NCI-H748 (cell line): Measurements from ENCODE around the gene ENPP6.
"Not testable (repeated sequence)": the region's sequence is repeated elsewhere in the genome, so short reads cannot be mapped to it uniquely, and the experiment has no call there.

Source experiments
- DNase-seq: peaks from one replicate; lab custom pipeline; 2025; ENCODE audit not compliant: unreplicated experiment; lab: John Stamatoyannopoulos, UW

Gene ENPP6

DNA sequence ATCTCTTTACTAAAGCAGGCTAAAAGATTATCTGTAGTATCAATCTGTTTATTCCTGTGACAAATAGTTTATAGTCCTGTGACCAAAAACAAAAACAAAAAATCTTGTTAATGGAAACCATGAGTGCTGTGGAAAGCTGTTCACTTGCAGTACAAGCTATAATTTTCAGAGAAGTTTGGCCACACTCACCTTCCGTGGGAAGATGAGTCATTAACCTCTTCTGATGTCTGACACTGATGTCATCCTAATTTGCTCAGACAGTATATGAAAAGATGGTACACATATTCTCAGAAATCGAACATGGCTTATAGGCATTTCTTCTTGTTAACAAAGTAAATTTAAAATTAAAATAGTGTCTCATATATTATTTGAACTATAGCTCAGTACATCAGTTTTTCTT is 19.9 kb upstream of the ENPP6 start:
- DNase-seq: no peak

- no peak for DNase-seq
These were observed 17.9 kb upstream of the ENPP6 start for GRCh38 chr4:184235526-184235925.

DNA sequence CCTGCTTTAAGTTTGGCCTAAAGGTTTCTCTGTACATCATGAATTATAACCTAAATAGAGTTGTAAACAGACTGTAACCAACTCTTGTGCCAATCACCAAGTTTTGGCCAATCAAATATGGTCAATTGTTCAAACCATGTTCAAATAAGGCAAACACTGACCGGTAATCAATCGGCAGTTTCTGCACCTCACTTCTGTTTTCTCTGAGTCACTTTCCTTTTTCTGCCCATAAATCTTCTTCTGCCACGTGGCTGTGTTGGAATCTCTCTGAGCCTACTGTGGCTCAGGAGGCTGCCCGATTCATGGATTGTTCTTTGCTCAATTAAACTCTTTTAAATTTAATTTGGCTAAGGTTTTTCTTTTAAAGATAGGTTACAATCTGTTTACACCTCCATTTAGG is 16.5 kb upstream of the ENPP6 start:
- no peak for DNase-seq

- no peak for DNase-seq
These were observed 15.3 kb upstream of the ENPP6 start for GRCh38 chr4:184232975-184233374.

- DNase-seq: no peak
These were observed 14.5 kb upstream of the ENPP6 start for GRCh38 chr4:184232202-184232601.

DNA sequence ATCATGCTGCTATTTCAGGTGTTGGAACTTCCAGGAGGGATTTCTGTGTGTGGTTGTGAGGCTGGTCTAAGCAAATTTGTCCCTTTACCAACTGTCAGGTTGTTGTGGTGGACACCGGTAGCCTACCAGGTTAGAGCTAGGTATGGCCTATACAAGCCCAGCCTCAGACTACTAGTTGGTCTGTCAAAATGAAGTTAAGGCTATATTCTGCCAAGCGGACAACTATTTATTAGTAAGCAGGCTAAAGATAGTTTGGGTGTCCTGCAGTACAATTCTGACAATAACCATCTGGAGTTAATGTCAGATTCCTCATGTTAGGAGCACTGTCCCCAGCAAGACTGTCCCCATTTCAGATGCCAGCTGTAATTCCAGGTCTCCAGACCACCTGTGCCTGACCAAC is 13.9 kb upstream of the ENPP6 start:
- no peak for DNase-seq

DNA sequence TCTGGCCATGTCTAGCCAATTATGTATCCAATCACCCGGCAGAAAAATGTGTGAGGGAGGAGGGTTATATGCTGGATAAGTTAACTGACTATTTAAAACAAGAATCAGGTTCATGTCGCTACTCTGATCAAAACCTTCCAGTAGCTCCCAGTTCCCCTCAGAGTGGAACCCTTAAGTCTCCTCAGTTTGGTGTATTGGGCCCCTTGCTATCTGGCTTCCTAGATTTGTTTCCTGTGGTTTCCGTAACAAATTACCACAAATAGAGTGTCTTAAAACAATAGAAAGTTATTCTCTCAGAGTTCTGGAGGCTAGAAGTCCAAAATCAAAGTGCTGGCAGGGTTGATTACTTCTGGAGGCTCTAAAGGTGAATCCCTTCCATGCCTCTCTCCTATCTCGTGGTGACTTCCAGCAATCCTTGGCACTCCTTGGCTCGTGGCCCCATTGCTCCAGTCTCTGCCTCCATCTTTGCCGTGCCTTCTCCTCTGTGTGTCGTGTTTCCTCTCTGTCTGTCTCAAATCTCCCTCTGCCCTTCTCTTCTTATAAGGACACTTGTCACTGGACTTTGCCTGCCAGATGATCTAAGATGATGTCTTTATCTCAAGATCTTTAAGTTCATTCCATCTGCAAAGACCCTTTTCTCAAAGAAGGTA is 10.5 kb upstream of the ENPP6 start:
- no peak for DNase-seq

- no peak for DNase-seq
These were observed 1.2 kb downstream of the ENPP6 start for GRCh38 chr4:184216515-184216914.

DNA sequence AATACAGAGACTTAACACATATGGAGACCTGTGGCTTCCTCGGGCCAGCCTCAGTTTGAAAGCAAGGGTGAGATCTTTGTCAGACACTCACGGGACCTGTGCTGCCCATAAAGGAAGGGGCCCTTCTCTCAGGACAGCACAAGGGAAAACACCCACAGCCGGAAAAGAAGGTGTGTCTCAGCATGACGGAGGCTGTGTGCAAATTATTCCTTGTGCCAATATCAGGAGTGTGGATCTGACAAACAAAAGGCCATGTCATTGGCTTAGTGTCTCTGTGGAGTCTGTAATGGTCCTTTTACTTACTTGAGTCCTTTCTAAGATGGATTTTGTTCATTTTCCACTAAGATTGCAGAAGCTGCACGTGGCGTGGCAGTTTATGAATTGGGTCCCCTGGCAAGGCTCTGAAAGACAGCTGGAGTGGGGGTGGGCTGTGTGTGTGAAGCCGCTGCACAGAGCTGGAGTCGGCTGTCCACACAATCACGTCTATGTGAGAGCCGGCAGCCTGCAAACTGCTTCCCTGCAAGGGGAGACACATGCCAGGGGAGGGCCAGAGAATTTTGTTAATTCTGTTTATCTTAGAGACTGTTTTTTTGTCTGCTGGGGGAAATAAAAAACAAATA is 1.9 kb downstream of the ENPP6 start:
- no peak for DNase-seq

DNA sequence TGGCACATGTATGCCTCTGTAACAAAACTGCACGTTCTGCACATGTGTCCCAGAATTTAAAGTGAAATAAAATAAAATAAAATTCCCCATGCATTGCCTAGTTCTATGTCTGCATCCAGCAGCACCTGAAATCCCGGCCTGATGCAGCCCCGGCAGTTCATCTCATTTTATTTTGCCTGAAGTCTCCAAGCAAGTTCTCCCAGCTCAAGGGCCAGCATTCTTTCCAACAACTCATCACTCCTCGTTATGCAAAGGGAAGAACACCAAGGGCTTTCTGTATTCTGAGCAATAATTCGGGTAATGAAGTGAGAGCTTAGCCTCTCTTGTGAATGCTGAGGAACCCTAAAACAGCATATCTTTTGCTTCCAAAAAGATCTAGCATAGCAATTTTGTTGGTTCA is 2.7 kb downstream of the ENPP6 start:
- no peak for DNase-seq

GRCh38 chr4:184207734-184208607 is 9.7 kb downstream of the ENPP6 start:
- not testable (repeated sequence) for DNase-seq

- DNase-seq: no peak
These were observed 12.4 kb downstream of the ENPP6 start for GRCh38 chr4:184205243-184205642.

DNA sequence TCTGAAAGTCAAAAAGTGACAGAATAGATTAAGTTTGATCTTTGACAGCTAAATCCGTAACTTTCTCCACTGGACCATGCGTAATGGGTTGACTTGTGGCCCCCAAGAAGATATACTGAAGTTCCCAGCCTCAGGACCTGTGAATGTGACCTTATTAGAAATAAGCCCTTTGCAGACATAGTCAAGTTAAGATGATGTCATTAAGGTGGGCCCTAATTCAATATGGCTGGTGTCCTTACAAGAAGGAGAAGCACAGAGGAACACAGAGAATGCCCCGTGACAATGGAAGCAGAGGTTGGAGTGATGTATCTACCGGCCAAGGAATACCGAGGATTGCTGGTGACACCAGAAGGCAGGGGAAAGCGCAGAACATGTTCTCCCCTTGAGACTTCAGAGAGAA is 14.4 kb downstream of the ENPP6 start:
- DNase-seq: no peak

GRCh38 chr4:184201179-184201578 is 16.5 kb downstream of the ENPP6 start:
- DNase-seq: peak; percentile 36

GRCh38 chr4:184200296-184200695 is 17.4 kb downstream of the ENPP6 start:
- DNase-seq: peak; percentile 55

DNA sequence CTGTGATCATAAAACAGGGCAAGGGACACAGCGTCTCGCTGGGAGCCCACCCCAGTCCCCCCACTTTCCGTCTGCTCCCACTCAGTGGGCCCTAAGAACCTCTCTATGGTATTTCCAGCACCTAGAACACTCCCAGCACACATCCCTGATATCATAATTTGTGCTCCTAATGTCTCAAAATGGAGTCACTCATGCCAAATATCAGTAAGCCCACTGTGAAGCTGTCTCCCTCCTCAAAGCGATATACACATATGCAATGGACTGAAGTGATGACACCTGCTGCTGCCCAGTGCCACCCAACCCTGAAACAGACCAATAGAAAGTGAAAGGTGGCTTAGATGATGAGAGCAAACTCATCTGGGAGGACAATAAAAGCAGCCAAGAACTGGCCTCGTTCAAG is 17.9 kb downstream of the ENPP6 start:
- DNase-seq: no peak

GRCh38 chr4:184198190-184198589 is 19.5 kb downstream of the ENPP6 start:
- no peak for DNase-seq

- no peak for DNase-seq
These were observed 20.1 kb downstream of the ENPP6 start for GRCh38 chr4:184197536-184198082.

GRCh38 chr4:184196730-184197385 is 20.8 kb downstream of the ENPP6 start:
- DNase-seq: no peak

- DNase-seq: no peak
These were observed 23.8 kb downstream of the ENPP6 start for GRCh38 chr4:184193556-184194525.
